ENCODE results near the gene ADAMTS17.

GRCh38 chr15:100205549-100206295 lies 136.1 kb downstream of the ADAMTS17 start:
- TF ChIP-seq CTCF (IDR thresholded peaks at IDR 0.05) (no peak), POLR2A (IDR thresholded peaks at IDR 0.05) (no peak)

Data from testis (tissue), 2 donors.